HG03175 (cell line): ENCODE data around the gene LHX4.

Source experiments
- ATAC-seq: cut with Tn5 transposase; IDR thresholded peaks from one replicate; pipeline ENCODE4 v1.9.1; 2021; ENCODE audit warnings: mild to moderate bottlenecking, moderate library complexity; ENCODE audit not compliant: unreplicated experiment

LHX4 gene

GRCh38 chr1:180270530-180271271 is 40.6 kb downstream of the LHX4 start:
- ATAC-seq = no peak

GRCh38 chr1:180271272-180272255 is 41.5 kb downstream of the LHX4 start:
- ATAC-seq = no peak

DNA sequence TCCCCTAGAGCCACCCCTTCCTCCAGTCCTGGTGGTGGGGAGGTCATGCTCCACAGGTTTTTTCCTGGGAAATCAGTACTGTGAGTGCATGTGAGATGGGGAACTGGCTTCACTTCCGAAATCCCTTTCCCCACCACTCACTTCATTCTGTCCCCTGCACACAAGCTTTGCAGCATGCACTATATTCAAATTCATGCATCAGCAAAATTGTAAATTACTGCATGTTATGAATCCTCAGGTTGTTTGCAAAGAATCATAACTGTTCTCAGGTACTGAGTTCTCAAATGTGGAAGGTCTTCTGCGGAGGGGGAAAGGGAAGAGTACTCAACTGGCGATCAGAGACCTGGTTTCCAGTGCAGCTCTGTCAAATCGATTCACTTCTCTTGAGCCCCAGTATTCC is 42.3 kb downstream of the LHX4 start:
- ATAC-seq = no peak

DNA sequence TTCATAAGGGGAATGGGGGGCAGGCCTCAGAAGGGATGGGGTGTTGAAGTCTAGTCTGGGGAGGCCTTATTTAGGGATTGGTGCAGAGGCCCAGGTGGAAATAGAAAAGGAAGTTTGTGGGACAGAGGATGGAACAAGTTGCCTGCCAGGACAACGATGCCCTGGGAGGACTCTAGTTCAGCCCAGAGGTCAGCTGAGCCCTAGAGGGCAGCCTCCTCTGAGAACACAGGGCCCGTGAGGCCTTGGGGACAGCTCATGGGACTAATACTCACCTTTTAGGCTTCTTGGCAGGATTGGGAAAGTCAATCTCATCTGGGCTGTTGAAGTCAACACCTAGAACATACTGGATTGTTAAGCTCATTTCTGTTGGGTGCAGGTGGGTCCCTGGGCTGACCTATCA is 43.0 kb downstream of the LHX4 start:
- ATAC-seq = no peak

DNA sequence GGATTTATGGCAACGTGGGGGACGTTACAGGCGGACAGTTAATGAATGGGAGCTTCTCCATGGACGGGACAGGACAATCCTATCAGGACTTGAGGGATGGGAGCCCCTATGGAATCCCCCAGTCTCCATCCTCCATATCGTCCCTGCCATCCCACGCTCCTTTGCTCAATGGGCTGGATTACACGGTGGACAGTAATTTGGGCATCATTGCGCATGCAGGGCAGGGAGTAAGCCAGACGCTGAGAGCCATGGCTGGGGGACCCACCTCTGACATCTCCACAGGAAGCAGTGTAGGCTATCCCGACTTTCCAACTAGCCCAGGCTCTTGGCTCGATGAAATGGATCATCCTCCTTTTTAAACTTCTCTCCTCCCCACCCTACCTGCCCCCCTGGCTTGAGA is 44.2 kb downstream of the LHX4 start:
- ATAC-seq = no peak

DNA sequence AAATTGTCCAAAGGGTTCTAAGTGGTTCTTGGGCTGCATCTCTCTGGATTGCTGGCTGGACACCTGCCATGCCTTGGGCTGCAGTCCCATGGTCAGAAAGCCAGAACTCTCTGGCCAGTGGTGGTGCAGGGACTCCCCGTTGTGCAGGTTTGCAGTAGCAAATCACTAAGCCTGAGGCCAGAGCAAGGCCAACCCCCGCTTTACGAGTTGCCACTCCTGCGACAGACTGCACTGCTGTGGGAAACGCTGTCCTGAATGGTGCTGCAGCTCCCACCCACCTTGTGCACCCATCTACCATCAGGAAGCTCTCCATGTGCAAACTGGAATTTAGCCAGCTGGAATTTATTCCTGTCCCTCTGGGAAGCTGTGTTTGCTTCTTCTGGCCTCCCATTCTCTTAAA is 45.7 kb downstream of the LHX4 start:
- no peak for ATAC-seq

- ATAC-seq = no peak
Measured at GRCh38 chr1:180277476-180278193, 47.6 kb downstream of the LHX4 start.

DNA sequence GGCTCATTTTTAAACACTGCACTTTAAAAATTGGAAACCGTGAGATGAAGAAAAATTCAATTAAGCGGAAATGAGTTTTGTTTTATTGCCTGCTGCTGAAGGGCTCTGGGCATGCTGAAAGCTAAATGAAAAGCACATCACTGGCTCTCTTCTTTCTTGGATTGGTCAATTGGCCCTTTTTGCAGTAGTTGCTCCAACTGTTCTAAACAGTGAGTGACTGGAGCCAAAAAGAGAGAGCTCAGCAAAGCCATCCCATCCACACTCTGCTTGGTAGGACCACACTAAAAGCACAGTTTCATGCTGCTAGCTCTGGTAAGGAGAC is 48.1 kb downstream of the LHX4 start:
- ATAC-seq = no peak

DNA sequence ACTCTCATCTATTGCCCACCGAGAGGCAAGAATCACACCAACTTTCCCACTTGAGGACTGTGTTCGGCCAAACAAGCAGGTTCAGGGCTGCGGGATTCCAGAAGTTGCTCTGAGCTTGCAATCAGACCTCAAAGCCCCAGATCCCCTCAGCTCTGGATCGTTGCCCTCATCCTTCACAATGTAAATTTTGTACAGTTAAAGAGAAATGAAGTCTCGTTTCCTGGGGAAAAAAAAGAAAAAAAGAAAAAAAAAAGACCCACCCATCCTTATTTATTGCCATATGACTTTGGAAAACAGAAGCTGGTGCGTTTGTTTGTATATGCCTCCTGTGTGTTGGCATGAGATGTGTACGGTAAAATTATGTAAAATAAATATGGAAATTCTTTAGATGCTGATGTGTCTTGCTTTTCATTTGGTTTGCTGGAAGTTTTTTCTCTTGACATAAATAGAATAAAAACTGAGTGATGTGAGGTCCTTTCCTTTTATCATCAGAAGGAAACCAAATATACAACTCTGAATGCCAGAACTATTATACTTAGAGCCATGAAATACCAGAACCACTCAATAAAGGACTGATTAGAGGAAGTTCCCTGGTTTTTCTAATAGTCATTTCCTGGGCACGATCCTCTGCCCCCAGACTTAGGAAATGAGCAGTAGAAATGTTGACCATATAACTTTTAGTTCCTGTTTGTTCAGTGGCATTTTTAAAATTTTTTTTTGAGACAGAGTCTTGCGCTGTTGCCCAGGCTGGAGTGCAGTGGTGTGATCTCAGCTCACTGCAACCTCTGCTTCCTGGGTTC is 48.7 kb downstream of the LHX4 start:
- no peak for ATAC-seq

- ATAC-seq = no peak
Measured at GRCh38 chr1:180279651-180280050, 49.6 kb downstream of the LHX4 start.

DNA sequence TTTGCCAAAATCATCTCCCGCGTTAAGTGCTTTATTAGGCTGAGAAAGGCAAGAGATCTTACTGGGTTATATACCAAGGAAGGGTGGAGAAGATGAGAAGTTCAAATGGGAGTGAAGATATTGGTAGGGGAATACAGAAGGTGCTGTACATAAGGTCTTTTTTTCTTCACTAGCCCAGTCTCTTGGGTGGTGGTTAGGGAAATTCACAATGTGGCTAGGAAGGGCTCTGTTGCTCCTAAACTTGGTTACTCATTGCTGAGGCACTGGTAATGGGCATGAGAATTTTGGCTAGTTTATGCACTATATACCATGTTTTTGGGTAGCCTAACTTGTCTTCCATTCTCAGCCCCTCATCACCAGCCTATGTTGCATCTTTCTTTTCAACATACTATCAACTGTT is 50.6 kb downstream of the LHX4 start:
- no peak for ATAC-seq

DNA sequence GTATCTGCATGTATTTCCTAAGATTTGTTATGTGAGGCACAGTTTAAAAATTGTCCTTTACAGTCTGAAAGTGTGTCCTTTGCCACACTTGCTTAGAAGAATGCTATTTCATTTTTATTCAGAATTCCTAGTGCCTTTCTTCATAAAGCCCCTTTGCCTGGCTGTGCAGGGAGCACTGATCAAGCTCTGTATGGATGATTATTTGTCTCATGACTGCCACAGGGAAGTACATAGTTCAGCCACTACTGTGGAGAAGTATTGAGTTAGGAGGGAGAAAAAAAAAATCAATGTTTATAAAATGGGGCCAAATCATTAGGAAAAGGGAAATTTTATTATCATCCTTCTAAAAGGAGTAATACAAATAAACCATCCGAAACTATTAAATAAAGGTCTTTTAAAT is 51.4 kb downstream of the LHX4 start:
- no peak for ATAC-seq

DNA sequence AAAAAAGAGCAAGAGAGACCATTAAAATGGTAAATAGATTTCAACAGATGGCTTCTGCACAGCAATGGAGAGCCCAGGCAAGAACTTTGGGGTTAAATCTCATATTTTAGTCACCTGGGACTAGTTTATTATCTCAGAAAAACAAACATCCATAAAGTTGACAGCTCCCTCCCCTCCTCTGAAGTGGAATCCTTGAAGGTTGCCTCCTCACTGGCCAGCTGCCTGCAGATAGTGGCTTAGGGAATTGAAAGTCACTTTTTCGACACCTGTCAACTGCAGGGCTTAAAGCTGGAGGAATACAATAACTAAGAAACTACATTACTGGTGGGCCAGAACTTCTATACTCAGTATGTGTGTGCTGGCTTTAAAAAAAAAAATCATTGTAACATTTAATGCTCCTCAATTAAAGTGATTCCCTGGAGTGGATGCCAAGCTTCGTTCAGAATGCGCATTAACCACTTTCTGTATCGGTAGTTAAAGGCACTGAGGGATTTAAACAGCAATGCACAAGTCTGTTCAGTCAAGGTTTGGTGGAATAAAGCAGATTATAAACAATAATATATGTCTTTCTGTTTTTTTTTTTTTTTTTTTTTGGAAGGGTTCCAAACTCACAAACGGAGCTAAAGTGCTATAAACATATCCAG is 52.5 kb downstream of the LHX4 start:
- ATAC-seq = no peak

- ATAC-seq = no peak
Measured at GRCh38 chr1:180283098-180283497, 53.0 kb downstream of the LHX4 start.

DNA sequence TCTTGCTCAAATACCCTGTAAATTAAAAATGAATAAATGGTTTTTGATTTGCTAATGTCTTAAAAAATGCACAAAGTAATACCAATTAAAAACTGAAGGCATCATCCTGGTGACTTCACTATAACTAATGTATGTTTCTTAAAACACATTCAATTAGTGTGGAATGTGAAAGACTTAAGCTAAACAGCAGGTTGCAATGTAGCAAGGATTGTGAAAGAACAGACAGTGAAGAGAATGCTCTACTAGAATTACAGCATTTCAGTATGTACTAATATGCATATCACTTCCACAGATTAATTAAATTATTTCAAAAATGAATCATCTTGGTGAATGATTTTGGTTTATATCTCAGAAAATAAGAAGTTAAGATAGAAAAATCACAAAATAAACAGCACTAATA is 56.4 kb downstream of the LHX4 start:
- ATAC-seq = no peak

- no peak for ATAC-seq
Measured at GRCh38 chr1:180287988-180288705, 58.1 kb downstream of the LHX4 start.

DNA sequence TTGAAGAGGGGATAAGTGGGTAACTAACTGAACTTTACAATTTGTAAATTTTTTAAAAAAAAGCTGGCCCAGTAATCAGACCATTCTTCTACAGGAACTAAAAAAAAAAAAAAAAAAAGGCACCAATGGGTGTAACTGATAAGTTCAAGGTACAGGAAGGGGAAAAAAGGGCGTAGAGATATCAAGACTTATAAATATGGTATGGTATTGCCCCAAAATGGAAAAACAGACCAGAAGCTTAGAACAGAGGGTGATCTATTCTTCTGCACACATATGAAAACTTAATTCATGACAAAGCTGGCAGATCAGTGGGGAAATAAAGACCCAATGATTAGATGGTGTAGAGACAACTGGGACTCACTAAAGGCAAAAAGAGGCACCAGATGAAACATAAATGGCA is 58.9 kb downstream of the LHX4 start:
- no peak for ATAC-seq

DNA sequence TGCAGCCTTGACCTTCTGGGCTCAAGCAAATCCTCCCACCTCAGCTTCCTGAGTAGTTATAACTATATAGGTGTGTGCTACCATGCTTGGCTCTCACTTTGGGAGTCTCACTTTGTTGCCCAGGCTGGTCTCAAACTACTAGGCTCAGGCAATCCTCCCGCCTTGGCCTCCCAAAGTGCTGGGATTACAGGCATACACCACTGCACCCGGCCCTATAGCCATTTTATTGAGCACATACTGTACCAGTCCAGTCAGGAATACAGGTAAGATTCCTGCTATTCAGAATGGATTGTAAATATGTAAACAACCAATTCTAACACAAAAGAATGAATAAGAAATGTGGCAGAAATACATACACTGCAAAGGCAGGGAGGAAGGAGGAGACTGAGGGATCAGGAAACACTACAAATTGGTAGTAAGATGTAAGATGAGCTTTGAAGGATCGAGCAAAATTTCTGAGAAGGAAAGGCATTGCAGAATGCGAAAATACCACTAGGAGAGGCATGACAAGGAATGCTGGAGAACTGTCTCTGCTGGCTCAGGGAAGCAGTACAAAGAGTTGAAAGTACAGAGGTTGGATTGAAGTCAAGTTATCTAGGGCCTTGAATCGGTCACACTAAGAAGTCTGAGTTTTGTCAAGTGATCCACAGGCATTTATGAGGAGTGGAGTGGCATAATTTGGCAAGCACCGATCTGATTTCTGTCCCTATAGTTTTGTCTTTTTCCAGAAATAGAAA is 60.4 kb downstream of the LHX4 start:
- ATAC-seq = no peak

DNA sequence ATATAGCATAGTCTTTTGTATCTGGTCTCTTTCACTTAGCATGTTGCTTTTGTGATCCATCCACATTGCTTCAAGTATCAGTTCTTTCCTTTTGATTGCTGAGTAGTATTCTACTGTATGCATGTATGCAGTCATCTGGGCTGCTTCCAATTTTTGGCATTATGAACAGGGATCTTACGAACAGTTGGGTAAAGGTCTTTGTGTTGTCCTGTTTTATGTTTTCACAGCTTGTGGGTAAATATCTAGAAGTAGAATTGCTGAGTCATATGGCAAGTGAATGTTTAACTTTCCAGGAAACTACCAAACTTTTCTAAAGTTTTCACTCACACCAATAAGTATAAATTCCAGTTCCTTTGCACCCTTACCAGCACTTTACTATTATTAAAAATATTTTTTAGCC is 60.9 kb downstream of the LHX4 start:
- no peak for ATAC-seq
